Measurements from ENCODE around the gene OLIG1.
A peak's percentile ranks its signal among the peaks of the same experiment; 100 is the strongest.

The OLIG1 gene

GRCh38 chr21:33070998-33071769, 1.2 kb downstream of the OLIG1 start:
- H3K4me1 ChIP-seq (ENCODE audit: control insufficient read depth, insufficient read depth, low read length) = no peaks in the 10 kb centered on the region
- peak overlapping the region; percentile 54 for H3K4me3 ChIP-seq (ENCODE audit: low read length)
- H3K27me3 ChIP-seq (ENCODE audit: control insufficient read depth, insufficient read depth, low read length) = peaks cover 13% of the 10 kb centered on the region
- no peaks in the 10 kb centered on the region for H3K36me3 ChIP-seq (ENCODE audit: control insufficient read depth, insufficient read depth, low read length)
- H3K27ac ChIP-seq (ENCODE audit: low read depth, low read length) = no peak overlapping the region
- no peak overlapping the region for H3K9ac ChIP-seq (ENCODE audit: low read length)

- Histone ChIP-seq H3K9ac (ENCODE audit: low read length) (no peak overlapping the region), H3K4me3 (ENCODE audit: low read length) (peak overlapping the region; percentile 54), H3K27me3 (ENCODE audit: control insufficient read depth, insufficient read depth, low read length) (peaks cover 13% of the 10 kb centered on the region)
Measured at GRCh38 chr21:33071770-33072306, 1.9 kb downstream of the OLIG1 start.

GRCh38 chr21:33073636-33074035, 3.7 kb downstream of the OLIG1 start:
- H3K9ac ChIP-seq (ENCODE audit: low read length) = no peak overlapping the region
- no peaks in the 10 kb centered on the region for H3K36me3 ChIP-seq (ENCODE audit: control insufficient read depth, insufficient read depth, low read length)
- H3K4me1 ChIP-seq (ENCODE audit: control insufficient read depth, insufficient read depth, low read length) = no peaks in the 10 kb centered on the region
- H3K4me3 ChIP-seq (ENCODE audit: low read length) = no peak overlapping the region
- H3K27ac ChIP-seq (ENCODE audit: low read depth, low read length) = no peak overlapping the region
- peaks cover 11% of the 10 kb centered on the region for H3K27me3 ChIP-seq (ENCODE audit: control insufficient read depth, insufficient read depth, low read length)

More at GRCh38 chr21:33071770-33072306, 1.9 kb downstream of the OLIG1 start:
- no peaks in the 10 kb centered on the region for H3K4me1 ChIP-seq (ENCODE audit: control insufficient read depth, insufficient read depth, low read length)
- no peak overlapping the region for H3K27ac ChIP-seq (ENCODE audit: low read depth, low read length)
- no peaks in the 10 kb centered on the region for H3K36me3 ChIP-seq (ENCODE audit: control insufficient read depth, insufficient read depth, low read length)

- Histone ChIP-seq H3K9ac (ENCODE audit: low read length) (no peak overlapping the region), H3K36me3 (ENCODE audit: control insufficient read depth, insufficient read depth, low read length) (no peaks in the 10 kb centered on the region), H3K27me3 (ENCODE audit: control insufficient read depth, insufficient read depth, low read length) (peaks cover 8% of the 10 kb centered on the region), H3K4me3 (ENCODE audit: low read length) (no peak overlapping the region), H3K4me1 (ENCODE audit: control insufficient read depth, insufficient read depth, low read length) (no peaks in the 10 kb centered on the region), H3K27ac (ENCODE audit: low read depth, low read length) (no peak overlapping the region)
Measured at GRCh38 chr21:33075128-33075527, 5.2 kb downstream of the OLIG1 start.

GRCh38 chr21:33075596-33076195, 5.8 kb downstream of the OLIG1 start:
- Histone ChIP-seq H3K9ac (ENCODE audit: low read length) (no peak overlapping the region), H3K4me3 (ENCODE audit: low read length) (no peak overlapping the region), H3K27me3 (ENCODE audit: control insufficient read depth, insufficient read depth, low read length) (peaks cover 8% of the 10 kb centered on the region)

GRCh38 chr21:33076600-33077329, 6.8 kb downstream of the OLIG1 start:
- no peaks in the 10 kb centered on the region for H3K36me3 ChIP-seq (ENCODE audit: control insufficient read depth, insufficient read depth, low read length)
- H3K27me3 ChIP-seq (ENCODE audit: control insufficient read depth, insufficient read depth, low read length) = peaks cover 7% of the 10 kb centered on the region
- H3K4me1 ChIP-seq (ENCODE audit: control insufficient read depth, insufficient read depth, low read length) = no peaks in the 10 kb centered on the region
- H3K27ac ChIP-seq (ENCODE audit: low read depth, low read length) = no peak overlapping the region
- no peak overlapping the region for H3K9ac ChIP-seq (ENCODE audit: low read length)
- no peak overlapping the region for H3K4me3 ChIP-seq (ENCODE audit: low read length)

More at GRCh38 chr21:33075596-33076195, 5.8 kb downstream of the OLIG1 start:
- Histone ChIP-seq H3K27ac (ENCODE audit: low read depth, low read length) (no peak overlapping the region), H3K36me3 (ENCODE audit: control insufficient read depth, insufficient read depth, low read length) (no peaks in the 10 kb centered on the region), H3K4me1 (ENCODE audit: control insufficient read depth, insufficient read depth, low read length) (no peaks in the 10 kb centered on the region)

GRCh38 chr21:33078907-33079582, 9.1 kb downstream of the OLIG1 start:
- H3K27ac ChIP-seq (ENCODE audit: low read depth, low read length) = no peak overlapping the region
- H3K4me1 ChIP-seq (ENCODE audit: control insufficient read depth, insufficient read depth, low read length) = no peaks in the 10 kb centered on the region
- H3K36me3 ChIP-seq (ENCODE audit: control insufficient read depth, insufficient read depth, low read length) = no peaks in the 10 kb centered on the region
- no peak overlapping the region for H3K4me3 ChIP-seq (ENCODE audit: low read length)
- H3K9ac ChIP-seq (ENCODE audit: low read length) = no peak overlapping the region
- H3K27me3 ChIP-seq (ENCODE audit: control insufficient read depth, insufficient read depth, low read length) = peaks cover 2% of the 10 kb centered on the region

GRCh38 chr21:33080376-33080775, 10.4 kb downstream of the OLIG1 start:
- Histone ChIP-seq H3K4me3 (ENCODE audit: low read length) (no peak overlapping the region), H3K9ac (ENCODE audit: low read length) (no peak overlapping the region), H3K4me1 (ENCODE audit: control insufficient read depth, insufficient read depth, low read length) (no peaks in the 10 kb centered on the region), H3K27ac (ENCODE audit: low read depth, low read length) (no peak overlapping the region), H3K36me3 (ENCODE audit: control insufficient read depth, insufficient read depth, low read length) (no peaks in the 10 kb centered on the region), H3K27me3 (ENCODE audit: control insufficient read depth, insufficient read depth, low read length) (peaks cover 2% of the 10 kb centered on the region)

GRCh38 chr21:33080776-33081175, 10.8 kb downstream of the OLIG1 start:
- H3K27me3 ChIP-seq (ENCODE audit: control insufficient read depth, insufficient read depth, low read length) = peaks cover under 1% of the 10 kb centered on the region
- H3K36me3 ChIP-seq (ENCODE audit: control insufficient read depth, insufficient read depth, low read length) = no peaks in the 10 kb centered on the region
- no peaks in the 10 kb centered on the region for H3K4me1 ChIP-seq (ENCODE audit: control insufficient read depth, insufficient read depth, low read length)
- H3K4me3 ChIP-seq (ENCODE audit: low read length) = no peak overlapping the region
- no peak overlapping the region for H3K27ac ChIP-seq (ENCODE audit: low read depth, low read length)
- no peak overlapping the region for H3K9ac ChIP-seq (ENCODE audit: low read length)

- H3K4me1 ChIP-seq (ENCODE audit: control insufficient read depth, insufficient read depth, low read length) = no peaks in the 10 kb centered on the region
- no peak overlapping the region for H3K9ac ChIP-seq (ENCODE audit: low read length)
- no peak overlapping the region for H3K4me3 ChIP-seq (ENCODE audit: low read length)
- no peaks in the 10 kb centered on the region for H3K27me3 ChIP-seq (ENCODE audit: control insufficient read depth, insufficient read depth, low read length)
- H3K27ac ChIP-seq (ENCODE audit: low read depth, low read length) = no peak overlapping the region
- no peaks in the 10 kb centered on the region for H3K36me3 ChIP-seq (ENCODE audit: control insufficient read depth, insufficient read depth, low read length)
Measured at GRCh38 chr21:33088384-33088783, 18.4 kb downstream of the OLIG1 start.

- H3K4me1 ChIP-seq (ENCODE audit: control insufficient read depth, insufficient read depth, low read length) = no peaks in the 10 kb centered on the region
- H3K27me3 ChIP-seq (ENCODE audit: control insufficient read depth, insufficient read depth, low read length) = no peaks in the 10 kb centered on the region
Measured at GRCh38 chr21:33089395-33090119, 19.6 kb downstream of the OLIG1 start.

More at GRCh38 chr21:33089395-33090119, 19.6 kb downstream of the OLIG1 start:
- Histone ChIP-seq H3K4me3 (ENCODE audit: low read length) (no peak overlapping the region), H3K36me3 (ENCODE audit: control insufficient read depth, insufficient read depth, low read length) (no peaks in the 10 kb centered on the region), H3K27ac (ENCODE audit: low read depth, low read length) (no peak overlapping the region), H3K9ac (ENCODE audit: low read length) (no peak overlapping the region)

All from rectal smooth muscle tissue (tissue), 1 donor.